PC-3 (cell line): ENCODE results near the gene KCNG2. TPM values are rescaled to one million over a fixed set of nuclear protein-coding genes. Genes with fewer than 3 reads are reported as not detected.

ENCODE experiments used
- ATAC-seq: fragments of 200-7000 bp; cut with Tn5 transposase; 2 replicates; pipeline ENCODE4 v1.9.1; 2020; ENCODE audit warnings: mild to moderate bottlenecking, moderate library complexity
- BruUV-seq: library from RNA; stranded (reverse); fragments of 400-500 nt; replicated peaks from 2 replicates; lab custom pipeline; 2021; lab: Mats Ljungman, UMichigan
- CTCF ChIA-PET: fragments of 300-600 bp; sonication (Branson Sonifier 250); formaldehyde crosslinking; loops from one replicate; lab custom pipeline; 2022; ENCODE audit warnings: antibody characterized with exemption; lab: Charles Lee
- POLR2A ChIA-PET: fragments of 300-600 bp; sonication (Branson Sonifier 250); formaldehyde crosslinking; loops from one replicate; lab custom pipeline; 2022; ENCODE audit warnings: antibody characterized with exemption; ENCODE audit not compliant: unreplicated experiment; lab: Charles Lee
- DNase-seq: peaks from one replicate; pipeline ENCODE4 v3.0.0-alpha.2; 2015
- H2AFZ ChIP-seq: fragments of 300-600 bp; sonication (generic); 2 replicates; pipeline ENCODE4 v1.6.0; 2016; ENCODE audit warnings: antibody characterized with exemption, low read length
- H3F3A ChIP-seq: fragments of 300-600 bp; sonication (generic); one replicate; pipeline ENCODE4 v1.6.0; 2017; ENCODE audit warnings: antibody characterized with exemption, low read length, control low read depth, mild to moderate bottlenecking; ENCODE audit not compliant: unreplicated experiment
- H3K27ac ChIP-seq: fragments of 300-600 bp; sonication (generic); 2 replicates; pipeline ENCODE4 v1.5.1; 2016; ENCODE audit warnings: mild to moderate bottlenecking, low read length
- H3K27me3 ChIP-seq: fragments of 300-600 bp; sonication (generic); 2 replicates; pipeline ENCODE4 v1.6.1; 2016; ENCODE audit warnings: low read length, mixed read lengths
- H3K36me3 ChIP-seq: fragments of 300-600 bp; sonication (generic); 2 replicates; pipeline ENCODE4 v1.6.1; 2016; ENCODE audit warnings: low read depth, mixed run types, low read length, mixed read lengths
- H3K4me1 ChIP-seq: fragments of 300-600 bp; sonication (generic); 2 replicates; pipeline ENCODE4 v1.5.1; 2016; ENCODE audit warnings: low read length; ENCODE audit not compliant: insufficient read depth
- H3K4me2 ChIP-seq: fragments of 300-600 bp; sonication (generic); 2 replicates; pipeline ENCODE4 v1.6.0; 2016; ENCODE audit warnings: low read length
- H3K4me3 ChIP-seq: fragments of 300-600 bp; sonication (generic); 2 replicates; pipeline ENCODE4 v1.5.1; 2016; ENCODE audit warnings: mild to moderate bottlenecking, low read length, mixed read lengths
- H3K79me2 ChIP-seq: fragments of 300-600 bp; sonication (generic); 2 replicates; pipeline ENCODE4 v1.6.1; 2017; ENCODE audit warnings: low read length, mixed read lengths
- H3K9ac ChIP-seq: fragments of 300-600 bp; sonication (generic); 2 replicates; pipeline ENCODE4 v1.6.0; 2016; ENCODE audit warnings: mild to moderate bottlenecking, low read length
- H3K9me2 ChIP-seq: fragments of 300-600 bp; sonication (generic); replicated peaks from 2 replicates; pipeline ENCODE4 v1.6.1; 2016; ENCODE audit warnings: mixed run types, low read length, mixed read lengths
- H3K9me3 ChIP-seq: fragments of 300-600 bp; sonication (generic); 2 replicates; pipeline ENCODE4 v1.6.1; 2016; ENCODE audit warnings: low read length, mixed read lengths
- H4K20me1 ChIP-seq: fragments of 300-600 bp; sonication (generic); 2 replicates; pipeline ENCODE4 v1.6.1; 2016; ENCODE audit warnings: low read length, mixed read lengths
- EZH2 ChIP-seq: fragments of 300-600 bp; sonication (generic); IDR thresholded peaks from one replicate; pipeline ENCODE4 v1.6.1; 2017; ENCODE audit warnings: antibody characterized with exemption, mild to moderate bottlenecking, low read length; ENCODE audit not compliant: unreplicated experiment
- EZH2phosphoT487 ChIP-seq: fragments of 300-600 bp; sonication (generic); IDR thresholded peaks from 2 replicates; pipeline ENCODE4 v1.6.1; 2018; ENCODE audit warnings: mild to moderate bottlenecking, antibody characterized with exemption, low read length, borderline replicate concordance
- intact Hi-C: fragments of 100-400 bp; cut with micrococcal nuclease; formaldehyde crosslinking; loops from 2 replicates; pipeline ENCODE4 v1.9.0; 2023
- total RNA-seq: library from RNA; depleted of rRNA; stranded (reverse); fragments of >200 nt; gene quantifications from 2 replicates; pipeline ENCODE4 v1.2.3, GENCODE V29; 2014
- TF ChIP-seq, protein P1 (sequence below): fragments of 300-600 bp; sonication (generic); conservative IDR thresholded peaks from 2 replicates; pipeline ENCODE4 v1.5.1; 2017; ENCODE audit warnings: antibody characterized with exemption, low read depth, mild to moderate bottlenecking, low read length

The KCNG2 gene
- total RNA-seq, 1 experiment from 2014 or later = not detected

DNA sequence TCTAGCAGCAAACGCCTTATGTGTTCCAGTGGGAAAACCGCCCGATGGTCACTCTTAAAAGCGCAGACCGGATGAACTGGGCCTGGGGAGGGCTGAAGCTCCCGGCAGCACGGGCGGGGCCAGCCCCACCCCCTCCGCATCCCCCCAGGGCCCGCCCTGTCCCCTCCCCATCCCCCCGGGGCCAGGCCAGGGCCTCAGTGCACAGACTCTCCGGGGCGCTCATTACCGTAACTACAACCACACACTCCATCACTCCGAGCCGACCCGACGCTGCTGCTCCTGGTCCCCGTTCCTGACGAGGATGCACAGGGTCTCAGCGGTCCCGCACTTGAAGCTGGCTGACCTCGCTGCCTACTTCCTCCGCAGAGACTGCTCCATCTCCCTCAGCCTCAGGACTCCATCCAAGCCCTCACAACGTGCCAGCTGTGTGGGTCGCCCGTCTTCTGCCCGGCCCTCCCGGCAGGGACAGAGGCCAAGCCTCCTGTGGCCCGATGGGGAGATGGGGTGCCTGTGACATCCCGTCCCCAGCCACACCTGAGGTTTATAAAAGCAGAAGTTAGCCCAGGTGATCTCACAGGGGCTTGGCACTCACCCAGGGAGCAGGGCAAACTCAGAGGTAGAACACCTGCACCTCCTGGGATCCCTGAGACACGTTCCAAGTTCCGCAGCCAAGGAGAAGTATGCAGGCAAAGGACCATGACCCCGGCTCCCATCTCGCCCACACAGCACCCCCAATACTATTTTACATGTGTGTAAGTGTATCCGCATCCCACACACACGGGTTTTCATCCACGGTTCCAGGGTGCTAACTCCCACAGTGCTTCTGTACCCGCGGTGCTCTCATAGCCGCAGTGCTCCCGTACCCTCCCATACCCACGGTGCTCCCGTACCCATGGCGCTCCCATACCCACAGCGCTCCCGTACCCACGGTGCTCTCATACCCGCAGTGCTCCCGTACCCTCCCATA, 117.7 kb downstream of the KCNG2 start:
- Histone ChIP-seq H3K36me3 (peaks cover 6% of the 10 kb centered on the region), H2AFZ (no peak overlapping the region), H3K4me3 (no peak overlapping the region), H3K9me3 (no peaks in the 10 kb centered on the region), H3K9me2 (no peaks in the 10 kb centered on the region), H3K79me2 (no peaks in the 10 kb centered on the region), H4K20me1 (no peaks in the 10 kb centered on the region), H3K4me2 (no peak overlapping the region), H3K27ac (no peak overlapping the region), H3K9ac (no peak overlapping the region), H3K27me3 (no peaks in the 10 kb centered on the region), H3K4me1 (no peaks in the 10 kb centered on the region), H3F3A (no peaks in the 10 kb centered on the region)
- no peak for ATAC-seq
- intact Hi-C loops = no loop called here
- ChIA-PET POLR2A (no interaction called here), CTCF (no interaction called here)
- TF ChIP-seq, protein P1, sequence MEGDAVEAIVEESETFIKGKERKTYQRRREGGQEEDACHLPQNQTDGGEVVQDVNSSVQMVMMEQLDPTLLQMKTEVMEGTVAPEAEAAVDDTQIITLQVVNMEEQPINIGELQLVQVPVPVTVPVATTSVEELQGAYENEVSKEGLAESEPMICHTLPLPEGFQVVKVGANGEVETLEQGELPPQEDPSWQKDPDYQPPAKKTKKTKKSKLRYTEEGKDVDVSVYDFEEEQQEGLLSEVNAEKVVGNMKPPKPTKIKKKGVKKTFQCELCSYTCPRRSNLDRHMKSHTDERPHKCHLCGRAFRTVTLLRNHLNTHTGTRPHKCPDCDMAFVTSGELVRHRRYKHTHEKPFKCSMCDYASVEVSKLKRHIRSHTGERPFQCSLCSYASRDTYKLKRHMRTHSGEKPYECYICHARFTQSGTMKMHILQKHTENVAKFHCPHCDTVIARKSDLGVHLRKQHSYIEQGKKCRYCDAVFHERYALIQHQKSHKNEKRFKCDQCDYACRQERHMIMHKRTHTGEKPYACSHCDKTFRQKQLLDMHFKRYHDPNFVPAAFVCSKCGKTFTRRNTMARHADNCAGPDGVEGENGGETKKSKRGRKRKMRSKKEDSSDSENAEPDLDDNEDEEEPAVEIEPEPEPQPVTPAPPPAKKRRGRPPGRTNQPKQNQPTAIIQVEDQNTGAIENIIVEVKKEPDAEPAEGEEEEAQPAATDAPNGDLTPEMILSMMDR = no peak
- TF ChIP-seq EZH2phosphoT487 = no peak
- no peak for TF ChIP-seq EZH2
- no peak for DNase-seq
- no TSS peak for BruUV-seq

DNA sequence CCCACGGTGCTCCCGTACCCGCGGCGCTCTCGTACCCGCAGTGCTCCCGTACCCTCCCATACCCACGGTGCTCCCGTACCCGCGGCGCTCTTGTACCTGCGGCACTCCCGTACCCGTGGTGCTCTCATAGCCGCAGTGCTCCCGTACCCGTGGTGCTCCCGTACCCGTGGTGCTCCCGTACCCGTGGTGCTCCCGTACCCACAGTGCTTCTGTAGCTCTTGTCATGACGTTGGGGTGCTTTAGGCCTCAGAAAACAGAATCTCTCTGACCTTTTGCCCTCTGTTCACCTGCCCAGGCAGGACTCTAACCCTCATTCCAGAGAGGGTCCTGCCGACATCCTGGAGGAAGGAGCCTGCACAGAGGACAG, 118.4 kb downstream of the KCNG2 start:
- no peak overlapping the region for H3K9ac ChIP-seq
- H3K27ac ChIP-seq = no peak overlapping the region
- peaks cover 6% of the 10 kb centered on the region for H3K36me3 ChIP-seq
- no peak overlapping the region for H3K4me2 ChIP-seq
- H3K4me1 ChIP-seq = no peaks in the 10 kb centered on the region
- no TSS peak for BruUV-seq
- ChIA-PET CTCF (interaction anchor here (0.5 kb wide), 1 partner anchor 118 kb away, joined by 3 read pairs; no protein-coding TSS in a partner anchor), POLR2A (no interaction called here)
- no peaks in the 10 kb centered on the region for H3F3A ChIP-seq
- intact Hi-C loops = no loop called here
- H2AFZ ChIP-seq = no peak overlapping the region
- H4K20me1 ChIP-seq = no peaks in the 10 kb centered on the region
- no peaks in the 10 kb centered on the region for H3K9me3 ChIP-seq
- no peaks in the 10 kb centered on the region for H3K9me2 ChIP-seq
- H3K4me3 ChIP-seq = no peak overlapping the region
- no peaks in the 10 kb centered on the region for H3K27me3 ChIP-seq
- no peaks in the 10 kb centered on the region for H3K79me2 ChIP-seq
- DNase-seq (no peak), ATAC-seq (no peak)
- TF ChIP-seq, protein P1 = no peak
- TF ChIP-seq EZH2 (no peak), EZH2phosphoT487 (no peak)
